OCI-M1 (cell line): ENCODE measurements around the gene OIT3.
"Not testable (repeated sequence)": the region's sequence is repeated elsewhere in the genome, so short reads cannot be mapped to it uniquely, and the experiment has no call there.

Experiments
- DNase-seq: peaks from one replicate; lab custom pipeline; 2025; lab: John Stamatoyannopoulos, UW

The OIT3 gene

GRCh38 chr10:72903941-72904446 lies 10.5 kb downstream of the OIT3 start:
- peak; percentile 97 for DNase-seq

- peak; percentile 70 for DNase-seq
Observed at GRCh38 chr10:72904806-72905205, 11.3 kb downstream of the OIT3 start.

- peak; percentile 30 for DNase-seq
Observed at GRCh38 chr10:72906446-72906845, 12.9 kb downstream of the OIT3 start.

GRCh38 chr10:72910705-72911104 lies 17.2 kb downstream of the OIT3 start:
- DNase-seq: peak; percentile 15

GRCh38 chr10:72911758-72912157 lies 18.2 kb downstream of the OIT3 start:
- DNase-seq: peak; percentile 59

- DNase-seq: no peak
Observed at GRCh38 chr10:72912736-72913135, 19.2 kb downstream of the OIT3 start.

GRCh38 chr10:72913287-72913686 lies 19.7 kb downstream of the OIT3 start:
- no peak for DNase-seq

- DNase-seq: not testable (repeated sequence)
Observed at GRCh38 chr10:72917201-72917600, 23.7 kb downstream of the OIT3 start.

- DNase-seq: not testable (repeated sequence)
Observed at GRCh38 chr10:72917803-72918332, 24.3 kb downstream of the OIT3 start.

GRCh38 chr10:72918352-72918751 lies 24.8 kb downstream of the OIT3 start:
- DNase-seq: no peak

GRCh38 chr10:72921147-72921683 lies 27.7 kb downstream of the OIT3 start:
- not testable (repeated sequence) for DNase-seq

GRCh38 chr10:72924351-72924750 lies 30.8 kb downstream of the OIT3 start:
- DNase-seq: no peak

- DNase-seq: no peak
Observed at GRCh38 chr10:72925951-72926465, 32.5 kb downstream of the OIT3 start.

GRCh38 chr10:72927485-72927884 lies 33.9 kb downstream of the OIT3 start:
- no peak for DNase-seq

- no peak for DNase-seq
Observed at GRCh38 chr10:72928798-72929197, 35.3 kb downstream of the OIT3 start.

GRCh38 chr10:72930276-72930675 lies 36.7 kb downstream of the OIT3 start:
- DNase-seq: no peak

- no peak for DNase-seq
Observed at GRCh38 chr10:72932259-72933015, 38.9 kb downstream of the OIT3 start.

GRCh38 chr10:72935361-72935760 lies 41.8 kb downstream of the OIT3 start:
- no peak for DNase-seq

- no peak for DNase-seq
Observed at GRCh38 chr10:72943498-72944234, 50.1 kb downstream of the OIT3 start.

GRCh38 chr10:72946963-72947362 lies 53.4 kb downstream of the OIT3 start:
- no peak for DNase-seq

GRCh38 chr10:72948762-72949161 lies 55.2 kb downstream of the OIT3 start:
- DNase-seq: no peak

GRCh38 chr10:72951760-72952159 lies 58.2 kb downstream of the OIT3 start:
- DNase-seq: no peak
